Measurements from ENCODE around the gene NRIP1. TPM values are rescaled to one million over a fixed set of nuclear protein-coding genes. Genes with fewer than 3 reads are reported as not detected.

Gene NRIP1
- polyA plus RNA-seq, 3 donors = 4.3 to 28.2 (median 23.5) TPM

- Histone ChIP-seq H3K4me2 (replicated peaks; ENCODE audit: extremely low read depth, low read length, poor library complexity, severe bottlenecking) (no peak overlapping the region), H3K27me3 (ENCODE audit: control insufficient read depth in 2 of 2, insufficient read depth in 2 of 2, low read length in 2 of 2) (no peaks in the 10 kb centered on the region), H3K4me3 (replicated peaks in 1 of 3; ENCODE audit: low read depth in 2 of 3, low read length in 3 of 3) (no peak overlapping the region), H3K9ac (ENCODE audit: insufficient read depth, low read length, poor library complexity, severe bottlenecking) (no peak overlapping the region), H3K4me1 (ENCODE audit: control insufficient read depth in 1 of 2, insufficient read depth in 2 of 2, low read length in 2 of 2) (no peaks in the 10 kb centered on the region), H3K27ac (ENCODE audit: low read depth in 1 of 2, low read length in 2 of 2) (no peak overlapping the region), H4K20me1 (ENCODE audit: insufficient read depth, low read length) (no peaks in the 10 kb centered on the region), H3K79me2 (ENCODE audit: insufficient read depth, low read length) (no peaks in the 10 kb centered on the region), H3K9me3 (replicated peaks in 1 of 2; ENCODE audit: control insufficient read depth in 1 of 2, insufficient read depth in 1 of 2, low read length in 2 of 2) (no peaks in the 10 kb centered on the region), H2AFZ (ENCODE audit: insufficient read depth, low read depth, low read length, poor library complexity, severe bottlenecking) (no peak overlapping the region), H3K36me3 (replicated peaks in 1 of 2; ENCODE audit: control insufficient read depth in 1 of 2, insufficient read depth in 2 of 2, low read length in 2 of 2) (no peaks in the 10 kb centered on the region)
- peaks cover 0 to 2% (median 0%) of the 10 kb centered on the region in 7 donors for H3K9me3 Mint-ChIP-seq
- no peaks in the 10 kb centered on the region for H3K4me1 Mint-ChIP-seq
- no peak overlapping the region for H3K27ac Mint-ChIP-seq
- no peaks in the 10 kb centered on the region for H3K36me3 Mint-ChIP-seq
- intact Hi-C loops (cut with micrococcal nuclease) = no loop called here
- no peak for DNase-seq
- H3K27me3 Mint-ChIP-seq (ENCODE audit: low read depth in 3 of 3) = no peaks in the 10 kb centered on the region
- H3K4me3 Mint-ChIP-seq = no peak overlapping the region
- TF ChIP-seq CTCF (IDR thresholded peaks at IDR 0.05) = no peak
Observed at GRCh38 chr21:15084668-15085067, 19.9 kb upstream of the NRIP1 start.

- H3K36me3 Mint-ChIP-seq = no peaks in the 10 kb centered on the region
- no peak overlapping the region for H3K9ac ChIP-seq (ENCODE audit: insufficient read depth, low read length, poor library complexity, severe bottlenecking)
- H4K20me1 ChIP-seq (ENCODE audit: insufficient read depth, low read length) = no peaks in the 10 kb centered on the region
- no peak for TF ChIP-seq CTCF (IDR thresholded peaks at IDR 0.05)
- no peaks in the 10 kb centered on the region for H3K4me1 ChIP-seq (ENCODE audit: control insufficient read depth in 1 of 2, insufficient read depth in 2 of 2, low read length in 2 of 2)
- intact Hi-C loops (cut with micrococcal nuclease) = no loop called here
- no peaks in the 10 kb centered on the region for H3K79me2 ChIP-seq (ENCODE audit: insufficient read depth, low read length)
- no peak for DNase-seq
- H3K4me2 ChIP-seq (replicated peaks; ENCODE audit: extremely low read depth, low read length, poor library complexity, severe bottlenecking) = no peak overlapping the region
- no peak overlapping the region for H2AFZ ChIP-seq (ENCODE audit: insufficient read depth, low read depth, low read length, poor library complexity, severe bottlenecking)
- peaks cover 0 to 2% (median 0%) of the 10 kb centered on the region in 3 donors for H3K27me3 Mint-ChIP-seq (ENCODE audit: low read depth in 3 of 3)
- H3K4me1 Mint-ChIP-seq = no peaks in the 10 kb centered on the region
- no peaks in the 10 kb centered on the region for H3K36me3 ChIP-seq (replicated peaks in 1 of 2; ENCODE audit: control insufficient read depth in 1 of 2, insufficient read depth in 2 of 2, low read length in 2 of 2)
- no peak overlapping the region for H3K27ac Mint-ChIP-seq
- H3K9me3 Mint-ChIP-seq = no peaks in the 10 kb centered on the region
- H3K27ac ChIP-seq (ENCODE audit: low read depth in 1 of 2, low read length in 2 of 2) = no peak overlapping the region
- no peaks in the 10 kb centered on the region for H3K27me3 ChIP-seq (ENCODE audit: control insufficient read depth in 2 of 2, insufficient read depth in 2 of 2, low read length in 2 of 2)
- H3K4me3 ChIP-seq (replicated peaks in 1 of 3; ENCODE audit: low read depth in 2 of 3, low read length in 3 of 3) = no peak overlapping the region
- no CpG with 5 or more reads among the region's 2 CpGs for WGBS (ENCODE audit: insufficient coverage)
- no peak overlapping the region for H3K4me3 Mint-ChIP-seq
- no peaks in the 10 kb centered on the region for H3K9me3 ChIP-seq (replicated peaks in 1 of 2; ENCODE audit: control insufficient read depth in 1 of 2, insufficient read depth in 1 of 2, low read length in 2 of 2)
Observed at GRCh38 chr21:15080526-15080925, 15.7 kb upstream of the NRIP1 start.

Measured in CD14-positive monocyte (primary cell).